Epithelial cell of esophagus (primary cell): ENCODE results near the gene SLC26A8.
"Not testable (repeated sequence)": the region's sequence is repeated elsewhere in the genome, so short reads cannot be mapped to it uniquely, and the experiment has no call there.

ENCODE experiments used
- DNase-seq: peaks from one replicate; pipeline ENCODE4 v3.0.0; 2010; ENCODE audit warnings: low read depth
- H3K4me3 ChIP-seq: 2 replicates; pipeline ENCODE4 v1.5.1; 2011; ENCODE audit warnings: mild to moderate bottlenecking, low read length, control low read depth
- TF ChIP-seq, protein P1 (sequence below): IDR thresholded peaks from 2 replicates; pipeline ENCODE4 v1.5.1; 2011; ENCODE audit warnings: low read depth, mild to moderate bottlenecking, low read length, control low read depth, inconsistent platforms; ENCODE audit not compliant: insufficient read depth; ENCODE audit errors: missing control alignments

The SLC26A8 gene

DNA sequence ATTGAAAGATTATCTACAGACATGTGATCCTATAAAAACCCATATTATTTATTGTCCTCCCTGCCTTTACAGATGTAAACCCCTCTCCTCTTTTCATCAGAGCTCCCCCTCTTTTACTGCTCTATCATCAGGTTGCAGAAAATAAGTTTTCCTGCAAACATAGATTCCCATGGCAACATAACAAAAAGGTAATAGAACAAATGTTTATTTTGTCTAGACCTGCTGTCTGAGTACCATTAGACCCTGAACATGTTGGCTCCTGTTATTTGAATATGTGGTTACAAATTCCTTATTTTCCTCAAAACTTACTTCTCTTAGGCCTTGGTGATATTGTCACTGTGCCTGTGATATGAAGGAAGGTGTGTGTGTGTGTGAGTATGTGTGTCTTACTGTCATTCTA, 14.7 kb upstream of the SLC26A8 start:
- H3K4me3 ChIP-seq, result no peak overlapping the region
- no peak for DNase-seq
- TF ChIP-seq, protein P1, sequence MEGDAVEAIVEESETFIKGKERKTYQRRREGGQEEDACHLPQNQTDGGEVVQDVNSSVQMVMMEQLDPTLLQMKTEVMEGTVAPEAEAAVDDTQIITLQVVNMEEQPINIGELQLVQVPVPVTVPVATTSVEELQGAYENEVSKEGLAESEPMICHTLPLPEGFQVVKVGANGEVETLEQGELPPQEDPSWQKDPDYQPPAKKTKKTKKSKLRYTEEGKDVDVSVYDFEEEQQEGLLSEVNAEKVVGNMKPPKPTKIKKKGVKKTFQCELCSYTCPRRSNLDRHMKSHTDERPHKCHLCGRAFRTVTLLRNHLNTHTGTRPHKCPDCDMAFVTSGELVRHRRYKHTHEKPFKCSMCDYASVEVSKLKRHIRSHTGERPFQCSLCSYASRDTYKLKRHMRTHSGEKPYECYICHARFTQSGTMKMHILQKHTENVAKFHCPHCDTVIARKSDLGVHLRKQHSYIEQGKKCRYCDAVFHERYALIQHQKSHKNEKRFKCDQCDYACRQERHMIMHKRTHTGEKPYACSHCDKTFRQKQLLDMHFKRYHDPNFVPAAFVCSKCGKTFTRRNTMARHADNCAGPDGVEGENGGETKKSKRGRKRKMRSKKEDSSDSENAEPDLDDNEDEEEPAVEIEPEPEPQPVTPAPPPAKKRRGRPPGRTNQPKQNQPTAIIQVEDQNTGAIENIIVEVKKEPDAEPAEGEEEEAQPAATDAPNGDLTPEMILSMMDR, result no peak

DNA sequence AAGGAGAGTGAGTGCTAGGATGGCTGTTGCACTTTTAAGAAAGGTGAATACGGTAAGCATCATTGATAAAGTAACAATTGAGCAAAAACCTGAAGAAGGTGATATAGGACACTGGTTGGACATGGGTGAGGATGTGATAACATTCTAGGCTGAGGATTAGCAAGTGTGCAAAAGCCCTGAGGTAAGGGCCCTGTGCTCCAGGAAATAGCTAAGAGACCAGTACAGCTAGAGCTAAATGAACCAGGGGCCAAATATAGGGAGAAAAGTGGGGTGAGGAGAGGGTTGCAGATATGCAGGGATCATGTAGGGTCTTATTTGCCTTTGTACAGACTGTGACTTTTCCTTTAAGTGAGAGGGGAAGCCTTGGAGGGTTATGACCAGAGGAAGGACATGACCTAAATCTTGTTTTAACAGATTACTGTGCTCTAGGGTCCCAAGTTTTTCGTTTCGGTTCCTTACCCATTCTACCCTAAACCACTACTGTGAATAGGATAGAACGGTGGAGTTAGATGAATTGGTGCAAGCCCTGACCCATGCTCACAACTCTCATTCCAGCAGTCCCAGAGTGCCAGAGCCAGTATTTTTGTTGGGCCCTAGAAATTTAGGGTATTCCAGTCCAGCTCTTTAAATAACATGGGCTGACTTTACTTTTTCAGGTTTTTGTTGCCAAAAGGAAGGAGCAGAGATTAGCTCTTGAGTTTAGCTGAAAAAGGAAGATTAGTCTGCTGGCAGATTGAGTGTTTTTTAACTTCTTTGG, 13.9 kb upstream of the SLC26A8 start:
- TF ChIP-seq, protein P1, result no peak
- H3K4me3 ChIP-seq, result no peak overlapping the region
- no peak for DNase-seq

DNA sequence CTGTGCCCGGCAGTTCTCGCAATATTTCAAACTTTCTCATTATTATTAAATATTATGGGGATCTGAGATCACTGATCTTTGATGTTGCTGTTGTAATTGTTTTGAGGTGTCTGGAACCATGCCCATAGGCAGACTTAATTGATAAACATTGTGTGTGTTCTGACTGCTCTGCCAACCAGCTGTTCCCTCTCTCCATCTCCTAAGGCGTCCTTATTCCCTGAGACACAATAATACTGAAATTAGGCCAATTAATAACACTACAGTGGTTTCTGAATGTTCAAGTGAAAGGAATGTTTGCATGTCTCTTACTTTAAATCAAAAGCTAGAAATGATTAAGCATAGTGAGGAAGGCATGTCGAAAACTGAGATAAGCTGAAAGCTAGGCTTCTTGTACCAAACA, 10.8 kb upstream of the SLC26A8 start:
- TF ChIP-seq, protein P1, result no peak
- no peak overlapping the region for H3K4me3 ChIP-seq
- DNase-seq, result no peak

DNA sequence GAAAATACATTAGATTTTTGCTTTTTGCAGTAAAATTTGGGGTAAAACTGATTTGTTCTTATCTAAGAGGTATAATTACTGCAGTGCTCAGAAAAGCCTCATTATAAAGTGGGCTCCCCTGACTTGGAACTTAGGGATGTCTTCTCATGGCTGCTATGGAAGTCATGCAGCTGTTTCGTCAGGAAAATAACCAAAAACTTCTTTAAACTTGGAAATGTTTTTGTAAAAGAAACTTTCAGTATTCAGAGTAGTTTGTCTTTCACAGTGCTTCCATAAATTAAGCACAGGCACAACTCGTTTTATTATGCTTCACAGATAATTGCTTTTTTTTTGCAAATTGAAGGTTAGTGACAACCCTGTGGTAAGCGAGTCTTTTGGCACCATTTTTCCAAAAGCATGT, 10.0 kb upstream of the SLC26A8 start:
- no peak overlapping the region for H3K4me3 ChIP-seq
- no peak for DNase-seq
- TF ChIP-seq, protein P1, result no peak

DNA sequence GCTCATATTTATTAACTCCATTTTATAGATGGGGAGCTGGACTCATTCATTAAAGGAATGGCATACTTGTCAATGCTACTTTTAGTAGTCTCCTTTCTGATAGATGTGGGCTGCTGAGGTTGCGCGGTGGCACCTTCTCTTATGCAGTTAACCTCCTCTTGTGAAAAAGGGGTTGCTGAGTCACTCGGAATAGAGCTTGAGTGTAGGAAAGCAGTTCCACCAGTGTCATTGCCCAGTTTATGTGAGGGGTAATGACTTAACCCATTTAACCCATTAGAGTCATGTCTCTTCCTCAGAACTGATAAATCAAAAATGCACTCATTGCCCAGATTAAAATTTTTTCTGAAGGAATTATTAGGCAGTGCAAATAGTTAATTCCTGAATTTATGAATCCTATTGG, 9.5 kb upstream of the SLC26A8 start:
- TF ChIP-seq, protein P1, result no peak
- peak; percentile 71 for DNase-seq
- H3K4me3 ChIP-seq, result no peak overlapping the region

DNA sequence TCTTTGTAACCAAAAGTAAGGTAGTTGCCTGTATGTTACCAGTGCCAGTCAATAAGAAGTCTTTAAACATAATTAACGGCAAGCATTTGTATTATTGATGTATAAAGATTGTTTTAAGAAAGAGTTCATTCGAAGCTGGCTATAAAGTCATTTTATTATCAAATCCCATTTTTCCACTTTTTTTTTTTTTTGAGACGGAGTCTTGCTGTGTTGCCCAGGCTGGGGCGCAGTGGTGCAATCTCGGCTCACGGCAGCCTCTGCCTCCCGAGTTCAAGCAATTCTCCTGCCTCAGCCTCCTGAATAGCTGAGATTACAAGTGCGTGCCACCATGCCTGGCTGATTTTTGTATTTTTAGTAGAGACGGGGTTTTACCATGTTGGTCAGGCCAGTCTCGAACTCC, 8.7 kb upstream of the SLC26A8 start:
- not testable (repeated sequence) for H3K4me3 ChIP-seq, DNase-seq

DNA sequence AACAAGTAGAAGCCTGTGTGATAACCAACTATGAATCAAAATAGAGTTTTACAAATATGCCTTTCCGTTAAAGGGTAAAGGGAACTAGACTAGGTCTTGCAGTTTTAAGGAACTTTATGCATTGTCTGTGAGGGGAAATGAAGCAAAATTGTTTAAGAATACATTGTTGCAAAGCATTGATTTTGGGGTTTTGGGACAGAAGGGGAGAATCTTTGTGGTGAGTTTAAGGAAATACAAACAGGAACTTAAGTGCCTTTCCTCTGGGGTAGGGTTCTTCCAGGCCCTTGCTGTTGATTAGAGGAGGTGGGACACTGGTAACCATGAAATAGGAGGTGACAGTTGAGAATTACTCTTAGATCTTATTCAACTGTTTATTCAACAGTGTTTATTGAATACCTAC, 7.8 kb upstream of the SLC26A8 start:
- TF ChIP-seq, protein P1, result no peak
- no peak overlapping the region for H3K4me3 ChIP-seq
- no peak for DNase-seq
